OCI-M2 (cell line): ENCODE data around the gene PPP1R16B.

Experiments used
- DNase-seq: peaks from one replicate; lab custom pipeline; 2025; ENCODE audit not compliant: unreplicated experiment; lab: John Stamatoyannopoulos, UW

Gene PPP1R16B

DNA sequence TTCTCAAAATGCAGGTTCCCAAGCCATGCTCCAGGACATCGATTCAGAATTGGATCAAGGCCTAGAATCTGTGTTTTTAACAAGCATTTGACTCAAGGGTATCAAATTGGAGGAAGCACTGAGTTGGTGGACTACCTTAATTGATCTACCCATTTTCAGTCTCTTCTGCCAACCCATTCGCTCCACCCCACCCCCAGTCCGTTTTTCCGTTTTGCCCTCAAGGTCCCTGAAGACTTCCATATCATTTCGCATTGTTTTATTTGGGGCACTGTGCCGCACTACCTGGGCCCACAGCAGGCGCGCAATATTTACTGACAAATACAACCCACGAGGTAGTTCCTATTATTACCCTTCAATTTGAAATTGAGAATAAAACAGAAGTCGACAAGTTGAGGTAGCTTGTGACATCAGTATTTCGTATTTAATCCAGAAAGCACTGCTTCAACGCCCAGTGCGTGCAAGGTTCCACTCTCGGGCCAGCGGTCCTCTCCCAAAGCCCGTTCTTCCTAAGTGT is 156.1 kb downstream of the PPP1R16B start:
- DNase-seq, result no peak

GRCh38 chr20:38962044-38962927 is 156.8 kb downstream of the PPP1R16B start, which contains the start of gene DHX35:
TSS of gene DHX35 (plus strand) at chr20:38962344. CDS start at chr20:38962368, 24 bp downstream.
- peak; percentile 82 for DNase-seq

- no peak for DNase-seq
Measured at GRCh38 chr20:38962928-38963401, 157.5 kb downstream of the PPP1R16B start.

DNA sequence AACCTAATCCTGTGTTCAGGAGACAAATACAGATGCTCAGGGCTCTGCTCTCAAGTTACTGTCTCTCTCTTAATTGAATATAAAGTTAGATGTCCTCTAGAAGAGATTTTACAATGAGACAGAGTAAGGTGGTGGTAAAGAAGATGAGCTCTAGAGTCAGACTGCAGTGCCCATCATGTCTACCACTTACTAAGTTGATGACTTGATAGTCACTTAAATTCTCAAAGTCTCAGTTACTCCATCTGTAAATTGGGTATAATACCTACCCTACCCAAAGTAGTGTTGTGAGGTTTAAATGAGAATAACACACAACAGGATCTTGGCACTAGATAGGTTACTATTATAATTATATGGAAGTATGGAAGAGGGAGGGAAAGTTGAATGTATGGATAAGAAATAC is 158.2 kb downstream of the PPP1R16B start:
- DNase-seq, result no peak

GRCh38 chr20:38965264-38965663 is 159.8 kb downstream of the PPP1R16B start:
- DNase-seq, result no peak

GRCh38 chr20:38968090-38968489 is 162.6 kb downstream of the PPP1R16B start:
- DNase-seq, result no peak

DNA sequence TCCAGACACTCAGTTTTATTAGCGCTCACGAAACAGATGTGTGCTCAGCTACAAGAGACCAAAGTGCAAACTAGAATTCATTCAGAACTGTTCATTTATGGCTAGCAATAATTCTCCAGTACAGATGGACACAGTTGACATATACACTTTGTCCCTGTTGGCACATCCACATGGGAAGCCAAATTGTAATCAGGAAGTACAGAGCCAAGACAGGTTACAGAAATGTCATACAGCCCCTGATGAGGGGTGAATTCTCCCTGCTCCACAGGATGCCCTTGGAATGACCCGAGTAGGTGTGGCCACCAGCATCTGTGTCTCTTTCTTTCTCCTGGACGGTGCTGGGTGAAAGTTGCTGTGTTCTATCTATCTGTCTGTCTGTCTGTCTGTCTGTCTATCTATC is 164.2 kb downstream of the PPP1R16B start:
- no peak for DNase-seq

DNA sequence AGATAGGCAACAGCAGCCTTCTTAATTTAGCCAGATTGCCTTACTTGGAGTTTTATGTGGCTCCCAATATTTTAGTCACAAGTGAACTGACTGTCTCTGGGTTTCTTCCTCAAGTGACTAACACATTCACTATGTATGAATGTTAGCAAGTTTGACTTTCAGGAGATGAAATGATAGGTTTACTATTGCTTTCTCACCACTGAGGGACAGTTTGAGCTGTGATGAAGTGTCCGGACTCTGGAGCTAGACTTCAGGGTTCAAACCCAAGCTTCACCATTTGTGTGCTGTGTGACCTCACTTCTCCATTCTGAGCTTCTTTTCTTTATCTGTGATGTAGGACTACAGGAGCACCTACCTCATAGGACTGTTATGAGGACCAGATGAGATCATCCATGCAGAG is 164.8 kb downstream of the PPP1R16B start:
- no peak for DNase-seq
